ENCODE results near the gene EPHB2.

- no peak for TF ChIP-seq SMARCE1 (IDR thresholded peaks at IDR 0.05; ENCODE audit: borderline replicate concordance)
- no peak for TF ChIP-seq MAFK (conservative IDR thresholded peaks at IDR 0.05 in 1 of 2, IDR thresholded peaks at IDR 0.05 in 1 of 2; ENCODE audit: low read length in 2 of 2)
- no peak for TF ChIP-seq SIN3A (IDR thresholded peaks at IDR 0.05; ENCODE audit: borderline replicate concordance, low read depth, low read length)
- TF ChIP-seq JUND (CRISPR knock-in tag; IDR thresholded peaks at IDR 0.05): no peak
Observed at GRCh38 chr1:22910986-22911651, 200.5 kb downstream of the EPHB2 start.

Measured in HepG2 (cell line).